HG03280 (cell line): ENCODE data around the gene VPS13A.
A peak's percentile ranks its signal among the peaks of the same experiment; 100 is the strongest.

Experiments
- ATAC-seq: cut with Tn5 transposase; IDR thresholded peaks from one replicate; pipeline ENCODE4 v1.9.1; 2021; ENCODE audit warnings: mild to moderate bottlenecking, moderate library complexity; ENCODE audit not compliant: unreplicated experiment

Gene VPS13A

DNA sequence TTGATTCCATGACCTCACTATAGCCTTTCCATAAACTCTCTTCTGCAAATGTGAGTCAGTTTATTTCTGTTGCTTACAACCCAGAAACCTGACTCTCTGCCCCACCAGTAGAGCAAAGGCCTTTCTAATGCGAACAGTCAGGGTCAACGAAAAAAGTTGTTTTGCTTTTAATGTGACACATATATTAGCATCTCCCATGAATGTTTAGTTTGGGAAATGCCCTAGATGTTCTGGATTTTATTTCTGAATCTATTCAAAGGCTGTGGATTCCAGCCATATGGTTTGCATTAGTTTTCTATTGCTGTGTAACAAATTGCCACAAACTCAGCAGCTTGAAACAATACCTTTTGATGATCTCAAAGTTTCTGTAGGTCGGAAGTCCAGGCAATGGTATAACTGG, 277.3 kb downstream of the VPS13A start:
- ATAC-seq: no peak

DNA sequence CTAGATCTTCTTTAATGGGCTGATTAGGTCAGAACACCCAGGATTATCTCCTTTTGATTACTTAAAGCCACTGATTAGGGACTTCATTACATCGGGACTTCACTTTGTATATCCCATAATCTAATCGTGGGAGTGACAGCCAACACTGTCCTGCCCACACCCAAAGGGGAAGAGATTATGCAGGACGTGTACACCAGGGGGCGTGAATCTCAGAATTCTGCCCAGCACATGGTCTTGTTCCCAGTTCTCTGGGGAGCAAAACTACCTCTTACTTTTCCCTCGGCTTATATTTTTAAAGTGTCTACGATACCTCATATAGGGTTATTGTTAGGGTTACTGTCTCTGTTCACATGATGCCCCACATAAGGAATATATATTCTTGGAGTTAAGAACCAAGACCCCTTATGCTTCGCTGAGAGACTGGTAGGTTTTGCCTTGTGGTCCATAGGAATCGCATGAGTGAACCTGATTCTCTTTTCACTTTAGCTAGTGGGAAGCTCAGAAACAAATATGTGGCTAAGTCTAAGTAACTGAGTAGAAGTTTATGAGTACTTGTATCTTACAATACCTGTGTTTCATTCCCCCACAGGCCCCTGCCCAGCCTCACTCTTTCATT, 278.1 kb downstream of the VPS13A start:
- ATAC-seq: peak; percentile 48

DNA sequence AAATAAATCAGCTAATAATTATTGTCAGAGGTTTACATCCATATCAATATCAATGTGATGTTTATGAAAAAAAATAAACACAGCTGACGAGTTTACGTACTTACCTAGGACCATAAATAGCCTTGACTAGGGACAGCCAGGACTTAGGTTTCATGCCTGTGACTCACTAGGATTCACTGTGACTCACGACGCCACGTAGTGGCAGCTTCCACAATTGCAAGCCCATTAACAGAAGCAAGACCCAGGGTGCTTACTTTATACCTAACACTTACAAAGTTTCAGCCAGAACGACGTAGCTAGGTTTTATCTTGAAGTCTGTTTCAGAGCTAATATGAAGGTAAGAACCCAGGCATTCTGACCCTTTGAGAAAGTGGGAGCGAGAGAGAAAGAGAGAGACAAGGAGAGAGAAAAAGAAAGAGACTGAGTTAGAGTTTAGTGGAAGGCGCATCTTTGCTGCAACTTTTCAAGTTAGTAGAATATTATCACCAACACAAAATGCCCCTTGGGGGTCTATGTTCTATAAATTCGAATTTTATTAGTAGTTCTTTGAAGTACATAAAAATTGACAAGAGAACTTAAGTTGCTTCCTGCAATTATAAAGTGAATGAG, 279.6 kb downstream of the VPS13A start:
- ATAC-seq: peak; percentile 73

DNA sequence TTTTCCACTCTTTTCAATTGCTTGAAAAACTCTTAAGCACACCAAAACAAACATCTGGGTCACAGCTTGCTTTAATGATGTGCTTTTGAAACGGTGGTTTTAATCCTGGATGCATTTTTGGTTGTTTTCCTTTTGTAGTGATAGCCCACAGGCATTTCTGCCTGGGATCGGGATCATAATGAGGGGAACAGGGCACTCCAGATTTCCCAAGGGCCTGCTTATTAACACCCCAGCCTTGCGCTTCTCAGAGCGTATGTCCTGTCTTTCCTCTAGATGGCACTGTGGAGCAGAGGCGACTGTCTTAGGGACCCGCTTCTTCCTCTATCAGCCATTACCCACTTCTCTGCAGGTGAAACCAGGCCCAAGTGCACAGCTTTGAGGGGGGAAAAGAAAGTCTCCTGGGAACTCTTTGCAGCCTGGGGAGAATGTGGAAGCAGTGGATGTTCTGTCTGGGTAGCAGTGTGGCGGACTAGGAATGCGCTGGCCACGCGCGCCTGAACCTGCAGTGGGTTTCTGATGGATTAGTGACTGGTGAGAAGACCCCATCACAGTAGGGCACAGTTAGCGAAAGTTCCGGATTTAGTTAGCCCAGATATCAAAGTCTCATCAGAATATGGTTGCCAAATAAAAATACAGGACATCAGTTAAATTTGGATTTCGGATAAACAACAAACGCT, 280.7 kb downstream of the VPS13A start:
- peak; percentile 83 for ATAC-seq

DNA sequence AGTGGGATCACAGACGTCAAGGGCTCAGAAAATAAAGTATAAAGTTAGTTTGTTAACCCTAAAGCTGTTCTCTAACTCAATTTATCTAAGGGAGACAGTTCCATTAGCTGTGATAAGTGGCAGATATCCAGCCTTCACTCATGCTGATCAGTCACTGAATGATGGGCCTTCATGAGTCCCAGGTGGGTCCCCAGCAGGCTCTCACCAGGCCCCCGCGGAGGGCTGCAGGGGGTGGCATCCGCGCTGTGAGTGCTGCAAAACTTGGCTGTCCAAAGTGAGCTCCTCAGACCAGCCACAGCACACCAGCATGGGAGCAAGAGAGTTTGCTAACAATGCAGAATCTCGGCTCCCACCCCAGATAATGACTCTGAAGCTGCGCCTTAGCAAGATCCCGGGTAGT, 283.6 kb downstream of the VPS13A start:
- no peak for ATAC-seq

DNA sequence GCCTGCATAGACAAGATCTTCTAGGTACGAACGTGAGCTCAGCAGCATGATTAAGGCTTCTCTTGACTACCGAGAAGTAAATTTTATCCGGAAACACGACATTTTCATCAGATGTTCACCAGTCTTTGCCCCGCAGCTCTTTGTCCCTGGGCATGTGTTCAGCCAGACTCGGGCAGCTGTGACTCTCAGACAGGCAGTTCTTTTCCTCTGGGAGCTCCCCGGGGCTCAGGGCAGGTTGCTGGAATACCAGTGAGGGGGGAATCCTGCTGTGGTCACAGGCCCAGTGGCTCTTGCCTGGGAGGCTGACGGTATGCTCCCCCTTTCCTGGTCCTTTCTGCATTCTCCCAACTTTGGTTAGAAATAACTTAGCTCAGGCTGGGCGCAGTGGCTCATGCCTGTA, 284.7 kb downstream of the VPS13A start:
- ATAC-seq: no peak

GRCh38 chr9:77463151-77463550, 285.8 kb downstream of the VPS13A start:
- ATAC-seq: no peak

- no peak for ATAC-seq
Measured at GRCh38 chr9:77464661-77465060, 287.3 kb downstream of the VPS13A start.

DNA sequence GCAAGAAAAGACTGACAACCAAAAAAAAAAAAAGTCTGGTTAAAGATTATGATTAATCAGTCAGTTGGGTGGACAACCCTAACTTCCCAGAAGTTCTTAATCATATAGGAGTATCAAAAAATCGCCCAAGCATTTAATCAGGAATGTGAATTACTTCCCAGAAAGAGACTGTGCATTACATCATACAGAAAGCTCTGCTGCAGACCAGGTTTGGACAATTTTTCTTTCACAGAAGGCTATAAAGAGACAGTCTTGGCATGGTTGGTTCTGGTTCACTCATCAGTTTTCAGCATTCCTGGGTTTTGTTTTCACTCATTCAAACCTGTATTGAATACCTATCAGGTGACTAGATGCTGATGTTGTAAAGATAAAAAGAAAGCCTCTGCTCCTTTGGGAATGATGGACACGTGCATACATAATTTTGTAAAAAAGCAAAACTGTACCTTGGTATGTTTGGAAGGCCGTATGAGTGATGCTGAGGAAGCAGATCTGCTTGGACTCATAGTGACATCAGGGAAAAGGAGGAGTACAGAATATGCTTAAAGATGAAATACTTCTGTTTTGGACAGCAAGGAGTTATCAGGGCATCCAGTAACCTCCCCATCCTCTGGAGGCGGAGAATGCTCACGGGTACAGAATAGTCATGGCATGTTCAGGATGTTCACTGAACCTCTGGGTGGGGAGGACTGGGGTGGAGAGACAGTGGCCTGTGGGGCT, 292.3 kb downstream of the VPS13A start:
- ATAC-seq: no peak
